Measurements from ENCODE around the gene TRPM8. TPM values are rescaled to one million over a fixed set of nuclear protein-coding genes. Genes with fewer than 3 reads are reported as not detected.

The TRPM8 gene
- total and polyA plus RNA-seq, 2 of the 13 experiments (the other 11 are each of a cell fraction or from before 2014, with no cell fraction given), result 0.12 TPM; not detected in 1

- no peak for FAIRE-seq
- Histone ChIP-seq H3K79me2 (ENCODE audit: insufficient read depth, low read length) (no peaks in the 10 kb centered on the region), H3K4me2 (ENCODE audit: low read depth, low read length) (no peak overlapping the region), H3K27ac (ENCODE audit: extremely low read length, insufficient read depth, low read length) (no peak overlapping the region), H3K4me3 (replicated peaks in 1 of 3; ENCODE audit: insufficient read depth in 1 of 3, low read depth in 2 of 3, low read length in 3 of 3) (no peak overlapping the region), H3K27me3 (ENCODE audit: control insufficient read depth in 1 of 2, insufficient read depth in 2 of 2, low read length in 2 of 2) (no peaks in the 10 kb centered on the region), H4K20me1 (ENCODE audit: insufficient read depth, low read length) (no peaks in the 10 kb centered on the region), H3K9ac (ENCODE audit: insufficient read depth, low read depth, low read length) (no peak overlapping the region), H3K36me3 (replicated peaks in 1 of 2; ENCODE audit: control insufficient read depth in 1 of 2, insufficient read depth in 2 of 2, low read length in 2 of 2) (no peaks in the 10 kb centered on the region), H2AFZ (ENCODE audit: low read length) (no peak overlapping the region), H3K4me1 (ENCODE audit: insufficient read depth, low read length) (no peaks in the 10 kb centered on the region), H3K9me3 (ENCODE audit: low read length) (no peaks in the 10 kb centered on the region)
- no TSS peak for BruUV-seq (replicated peaks)
- DNase-seq (ENCODE audit: low spot score), result no peak
- TF ChIP-seq ATF3 (CRISPR knock-in tag; IDR thresholded peaks at IDR 0.05) (no peak), ATF7 (IDR thresholded peaks at IDR 0.05) (peak; percentile 98), ATF7 (CRISPR knock-in tag; IDR thresholded peaks at IDR 0.05) (no peak), SMYD3 (CRISPR knock-in tag; IDR thresholded peaks at IDR 0.05) (no peak), ATF7-NPFF (CRISPR knock-in tag; IDR thresholded peaks at IDR 0.05; ENCODE audit: low read depth) (no peak), CREB1 (IDR thresholded peaks at IDR 0.05) (peak; percentile 95), CREB1 (CRISPR knock-in tag; IDR thresholded peaks at IDR 0.05) (no peak)
- 22% methylated on average over 8 of the region's 8 CpGs for WGBS (ENCODE audit: low lambda C conversion rate)
- POLR2A ChIA-PET, result no interaction called here
- CTCF ChIA-PET (ENCODE audit: low intra/inter-chr PET ratio, low total read pairs), result no interaction called here
- no peak for ATAC-seq
- in situ Hi-C loops (cut with HindIII; ENCODE audit: extremely low pct_ligation_motif_present, low pct_unique_long_range_greater_than_20kb), result no loop called here
- intact Hi-C loops (cut with micrococcal nuclease; ENCODE audit: unreplicated experiment), result no loop called here
Measured at GRCh38 chr2:234003972-234004617, 86.9 kb downstream of the TRPM8 start.

GRCh38 chr2:234005126-234005525, 88.0 kb downstream of the TRPM8 start:
- 22% methylated on average over 2 of the region's 2 CpGs for WGBS (ENCODE audit: low lambda C conversion rate)
- ChIA-PET POLR2A (no interaction called here), CTCF (ENCODE audit: low intra/inter-chr PET ratio, low total read pairs) (no interaction called here)
- Histone ChIP-seq H3K4me3 (replicated peaks in 1 of 3; ENCODE audit: insufficient read depth in 1 of 3, low read depth in 2 of 3, low read length in 3 of 3) (no peak overlapping the region), H3K4me1 (ENCODE audit: insufficient read depth, low read length) (no peaks in the 10 kb centered on the region), H2AFZ (ENCODE audit: low read length) (no peak overlapping the region), H3K27me3 (ENCODE audit: control insufficient read depth in 1 of 2, insufficient read depth in 2 of 2, low read length in 2 of 2) (no peaks in the 10 kb centered on the region), H3K27ac (ENCODE audit: extremely low read length, insufficient read depth, low read length) (no peak overlapping the region), H4K20me1 (ENCODE audit: insufficient read depth, low read length) (no peaks in the 10 kb centered on the region), H3K36me3 (replicated peaks in 1 of 2; ENCODE audit: control insufficient read depth in 1 of 2, insufficient read depth in 2 of 2, low read length in 2 of 2) (no peaks in the 10 kb centered on the region), H3K79me2 (ENCODE audit: insufficient read depth, low read length) (no peaks in the 10 kb centered on the region), H3K4me2 (ENCODE audit: low read depth, low read length) (no peak overlapping the region), H3K9me3 (ENCODE audit: low read length) (no peaks in the 10 kb centered on the region), H3K9ac (ENCODE audit: insufficient read depth, low read depth, low read length) (no peak overlapping the region)
- no peak for DNase-seq (ENCODE audit: low spot score)
- in situ Hi-C loops (cut with HindIII; ENCODE audit: extremely low pct_ligation_motif_present, low pct_unique_long_range_greater_than_20kb) (no loop called here), intact Hi-C loops (cut with micrococcal nuclease; ENCODE audit: unreplicated experiment) (no loop called here)
- TF ChIP-seq MAFK (conservative IDR thresholded peaks at IDR 0.05 in 1 of 2, IDR thresholded peaks at IDR 0.05 in 1 of 2; ENCODE audit: low read length in 2 of 2), result peak; percentile 89 to 93
- no peak for TF ChIP-seq FOXO4 (CRISPR knock-in tag; conservative IDR thresholded peaks at IDR 0.05)
- TF ChIP-seq MAFF (IDR thresholded peaks at IDR 0.05; ENCODE audit: low read depth, low read length), result peak; percentile 90
- no peak for FAIRE-seq
- ATAC-seq, result no peak
- BruUV-seq (replicated peaks), result no TSS peak
